ENCODE measurements around the gene NAA10.

The NAA10 gene

DNA sequence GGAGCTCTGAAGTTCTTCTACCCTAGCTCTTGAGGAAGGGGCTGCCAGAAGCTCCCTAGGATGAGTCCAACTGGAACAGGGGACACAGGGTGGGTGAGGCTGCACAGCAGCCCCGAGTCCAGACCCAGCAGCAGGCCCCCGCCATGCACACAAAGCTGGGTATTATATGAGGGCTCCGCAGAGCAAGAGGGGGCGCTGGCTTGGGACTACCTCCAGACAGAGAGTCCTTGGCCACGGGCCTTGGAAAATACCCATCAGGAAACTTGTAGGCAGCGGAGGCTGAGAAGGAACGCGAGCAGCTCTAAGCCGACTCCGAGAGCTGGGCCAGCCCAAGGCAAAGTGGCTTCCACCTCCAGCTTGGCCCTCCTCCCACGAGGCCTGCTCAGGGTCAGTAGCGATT lies 28.7 kb upstream of the NAA10 start (continued):
- TF ChIP-seq, protein P1, sequence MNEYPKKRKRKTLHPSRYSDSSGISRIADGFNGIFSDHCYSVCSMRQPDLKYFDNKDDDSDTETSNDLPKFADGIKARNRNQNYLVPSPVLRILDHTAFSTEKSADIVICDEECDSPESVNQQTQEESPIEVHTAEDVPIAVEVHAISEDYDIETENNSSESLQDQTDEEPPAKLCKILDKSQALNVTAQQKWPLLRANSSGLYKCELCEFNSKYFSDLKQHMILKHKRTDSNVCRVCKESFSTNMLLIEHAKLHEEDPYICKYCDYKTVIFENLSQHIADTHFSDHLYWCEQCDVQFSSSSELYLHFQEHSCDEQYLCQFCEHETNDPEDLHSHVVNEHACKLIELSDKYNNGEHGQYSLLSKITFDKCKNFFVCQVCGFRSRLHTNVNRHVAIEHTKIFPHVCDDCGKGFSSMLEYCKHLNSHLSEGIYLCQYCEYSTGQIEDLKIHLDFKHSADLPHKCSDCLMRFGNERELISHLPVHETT (tag by site-specific recombination; IDR thresholded peaks at IDR 0.05) = no peak
- TF ChIP-seq ZNF830 (tag by site-specific recombination; IDR thresholded peaks at IDR 0.05; ENCODE audit: low read depth) = no peak
- TF ChIP-seq TRIM28 (IDR thresholded peaks at IDR 0.05; ENCODE audit: borderline replicate concordance, low read length) = no peak
- no peak for TF ChIP-seq SP2 (tag by site-specific recombination; IDR thresholded peaks at IDR 0.05)
- TF ChIP-seq, protein P2, sequence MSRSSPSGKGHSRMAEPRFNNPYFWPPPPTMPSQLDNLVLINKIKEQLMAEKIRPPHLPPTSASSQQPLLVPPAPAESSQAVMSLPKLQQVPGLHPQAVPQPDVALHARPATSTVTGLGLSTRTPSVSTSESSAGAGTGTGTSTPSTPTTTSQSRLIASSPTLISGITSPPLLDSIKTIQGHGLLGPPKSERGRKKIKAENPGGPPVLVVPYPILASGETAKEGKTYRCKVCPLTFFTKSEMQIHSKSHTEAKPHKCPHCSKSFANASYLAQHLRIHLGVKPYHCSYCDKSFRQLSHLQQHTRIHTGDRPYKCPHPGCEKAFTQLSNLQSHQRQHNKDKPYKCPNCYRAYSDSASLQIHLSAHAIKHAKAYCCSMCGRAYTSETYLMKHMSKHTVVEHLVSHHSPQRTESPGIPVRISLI (tag by site-specific recombination; IDR thresholded peaks at IDR 0.05) = no peak

DNA sequence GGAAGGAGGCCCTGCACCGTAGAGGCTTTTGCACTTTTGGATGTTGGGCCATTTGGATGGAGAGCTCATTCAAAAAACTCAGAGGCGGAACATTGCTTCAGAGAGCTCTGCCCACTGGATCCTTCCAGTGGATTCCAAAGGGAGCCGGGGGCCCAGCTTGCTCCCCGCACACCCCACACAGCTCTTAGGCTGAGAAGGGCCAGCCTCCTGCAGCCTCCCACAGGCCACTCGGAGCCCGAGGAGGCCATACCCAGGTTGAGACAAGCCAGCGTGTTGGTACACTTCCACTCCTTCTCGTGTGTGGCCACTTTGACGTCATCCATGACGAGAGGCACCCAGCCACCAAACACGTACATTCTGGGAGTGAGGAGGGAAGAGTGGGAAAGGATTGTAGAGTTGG lies 26.5 kb upstream of the NAA10 start:
- POLR2A ChIA-PET = interaction anchor here (0.9 to 2.0 kb wide), 3 partner anchors 10 to 38 kb away, joined by 3 to 13 read pairs (median 4); partner anchors contain the start of gene HCFC1
- Histone ChIP-seq H3K36me3 (ENCODE audit: control insufficient read depth in 2 of 2, insufficient read depth in 1 of 2, low read length in 2 of 2) (peaks cover 39 to 97% of the 10 kb centered on the region in 2 experiments), H3K4me3 (ENCODE audit: low read depth, low read length) (no peak overlapping the region), H3K4me1 (ENCODE audit: control insufficient read depth, insufficient read depth, low read length) (no peaks in the 10 kb centered on the region), H3K9me3 (ENCODE audit: control insufficient read depth, insufficient read depth, low read depth, low read length) (no peaks in the 10 kb centered on the region), H3K27ac (ENCODE audit: extremely low read depth, low read depth, low read length) (no peak overlapping the region)
- TF ChIP-seq TCF7L2 (IDR thresholded peaks at IDR 0.05; ENCODE audit: borderline replicate concordance, low read depth, low read length) (no peak), ZNF214 (tag by site-specific recombination; IDR thresholded peaks at IDR 0.05; ENCODE audit: borderline replicate concordance) (no peak), ZNF221 (tag by site-specific recombination; IDR thresholded peaks at IDR 0.05; ENCODE audit: borderline replicate concordance) (no peak), ZNF473 (tag by site-specific recombination; IDR thresholded peaks at IDR 0.05) (no peak), ZNF311 (tag by site-specific recombination; IDR thresholded peaks at IDR 0.05; ENCODE audit: borderline replicate concordance) (no peak), ZNF544 (tag by site-specific recombination; IDR thresholded peaks at IDR 0.05) (no peak), ZNF658 (tag by site-specific recombination; IDR thresholded peaks at IDR 0.05) (no peak), PRDM1 (tag by site-specific recombination; IDR thresholded peaks at IDR 0.05) (no peak), HOXD13 (CRISPR knock-in tag; IDR thresholded peaks at IDR 0.05; ENCODE audit: borderline replicate concordance) (no peak), ZNF157 (tag by site-specific recombination; IDR thresholded peaks at IDR 0.05) (no peak), SCRT2 (tag by site-specific recombination; IDR thresholded peaks at IDR 0.05) (no peak), SETDB1 (IDR thresholded peaks at IDR 0.05; ENCODE audit: insufficient read length, low read length) (no peak), OVOL3 (tag by site-specific recombination; IDR thresholded peaks at IDR 0.05) (no peak), ZNF48 (tag by site-specific recombination; IDR thresholded peaks at IDR 0.05) (no peak), ZNF837 (tag by site-specific recombination; IDR thresholded peaks at IDR 0.05) (no peak), MYNN (tag by site-specific recombination; IDR thresholded peaks at IDR 0.05; ENCODE audit: borderline replicate concordance) (no peak)
- TF ChIP-seq, protein P1 (tag by site-specific recombination; IDR thresholded peaks at IDR 0.05) = no peak
- TF ChIP-seq, protein P3, sequence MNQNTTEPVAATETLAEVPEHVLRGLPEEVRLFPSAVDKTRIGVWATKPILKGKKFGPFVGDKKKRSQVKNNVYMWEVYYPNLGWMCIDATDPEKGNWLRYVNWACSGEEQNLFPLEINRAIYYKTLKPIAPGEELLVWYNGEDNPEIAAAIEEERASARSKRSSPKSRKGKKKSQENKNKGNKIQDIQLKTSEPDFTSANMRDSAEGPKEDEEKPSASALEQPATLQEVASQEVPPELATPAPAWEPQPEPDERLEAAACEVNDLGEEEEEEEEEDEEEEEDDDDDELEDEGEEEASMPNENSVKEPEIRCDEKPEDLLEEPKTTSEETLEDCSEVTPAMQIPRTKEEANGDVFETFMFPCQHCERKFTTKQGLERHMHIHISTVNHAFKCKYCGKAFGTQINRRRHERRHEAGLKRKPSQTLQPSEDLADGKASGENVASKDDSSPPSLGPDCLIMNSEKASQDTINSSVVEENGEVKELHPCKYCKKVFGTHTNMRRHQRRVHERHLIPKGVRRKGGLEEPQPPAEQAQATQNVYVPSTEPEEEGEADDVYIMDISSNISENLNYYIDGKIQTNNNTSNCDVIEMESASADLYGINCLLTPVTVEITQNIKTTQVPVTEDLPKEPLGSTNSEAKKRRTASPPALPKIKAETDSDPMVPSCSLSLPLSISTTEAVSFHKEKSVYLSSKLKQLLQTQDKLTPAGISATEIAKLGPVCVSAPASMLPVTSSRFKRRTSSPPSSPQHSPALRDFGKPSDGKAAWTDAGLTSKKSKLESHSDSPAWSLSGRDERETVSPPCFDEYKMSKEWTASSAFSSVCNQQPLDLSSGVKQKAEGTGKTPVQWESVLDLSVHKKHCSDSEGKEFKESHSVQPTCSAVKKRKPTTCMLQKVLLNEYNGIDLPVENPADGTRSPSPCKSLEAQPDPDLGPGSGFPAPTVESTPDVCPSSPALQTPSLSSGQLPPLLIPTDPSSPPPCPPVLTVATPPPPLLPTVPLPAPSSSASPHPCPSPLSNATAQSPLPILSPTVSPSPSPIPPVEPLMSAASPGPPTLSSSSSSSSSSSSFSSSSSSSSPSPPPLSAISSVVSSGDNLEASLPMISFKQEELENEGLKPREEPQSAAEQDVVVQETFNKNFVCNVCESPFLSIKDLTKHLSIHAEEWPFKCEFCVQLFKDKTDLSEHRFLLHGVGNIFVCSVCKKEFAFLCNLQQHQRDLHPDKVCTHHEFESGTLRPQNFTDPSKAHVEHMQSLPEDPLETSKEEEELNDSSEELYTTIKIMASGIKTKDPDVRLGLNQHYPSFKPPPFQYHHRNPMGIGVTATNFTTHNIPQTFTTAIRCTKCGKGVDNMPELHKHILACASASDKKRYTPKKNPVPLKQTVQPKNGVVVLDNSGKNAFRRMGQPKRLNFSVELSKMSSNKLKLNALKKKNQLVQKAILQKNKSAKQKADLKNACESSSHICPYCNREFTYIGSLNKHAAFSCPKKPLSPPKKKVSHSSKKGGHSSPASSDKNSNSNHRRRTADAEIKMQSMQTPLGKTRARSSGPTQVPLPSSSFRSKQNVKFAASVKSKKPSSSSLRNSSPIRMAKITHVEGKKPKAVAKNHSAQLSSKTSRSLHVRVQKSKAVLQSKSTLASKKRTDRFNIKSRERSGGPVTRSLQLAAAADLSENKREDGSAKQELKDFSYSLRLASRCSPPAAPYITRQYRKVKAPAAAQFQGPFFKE (tag by site-specific recombination; IDR thresholded peaks at IDR 0.05; ENCODE audit: borderline replicate concordance) = no peak
- TF ChIP-seq, protein P4, sequence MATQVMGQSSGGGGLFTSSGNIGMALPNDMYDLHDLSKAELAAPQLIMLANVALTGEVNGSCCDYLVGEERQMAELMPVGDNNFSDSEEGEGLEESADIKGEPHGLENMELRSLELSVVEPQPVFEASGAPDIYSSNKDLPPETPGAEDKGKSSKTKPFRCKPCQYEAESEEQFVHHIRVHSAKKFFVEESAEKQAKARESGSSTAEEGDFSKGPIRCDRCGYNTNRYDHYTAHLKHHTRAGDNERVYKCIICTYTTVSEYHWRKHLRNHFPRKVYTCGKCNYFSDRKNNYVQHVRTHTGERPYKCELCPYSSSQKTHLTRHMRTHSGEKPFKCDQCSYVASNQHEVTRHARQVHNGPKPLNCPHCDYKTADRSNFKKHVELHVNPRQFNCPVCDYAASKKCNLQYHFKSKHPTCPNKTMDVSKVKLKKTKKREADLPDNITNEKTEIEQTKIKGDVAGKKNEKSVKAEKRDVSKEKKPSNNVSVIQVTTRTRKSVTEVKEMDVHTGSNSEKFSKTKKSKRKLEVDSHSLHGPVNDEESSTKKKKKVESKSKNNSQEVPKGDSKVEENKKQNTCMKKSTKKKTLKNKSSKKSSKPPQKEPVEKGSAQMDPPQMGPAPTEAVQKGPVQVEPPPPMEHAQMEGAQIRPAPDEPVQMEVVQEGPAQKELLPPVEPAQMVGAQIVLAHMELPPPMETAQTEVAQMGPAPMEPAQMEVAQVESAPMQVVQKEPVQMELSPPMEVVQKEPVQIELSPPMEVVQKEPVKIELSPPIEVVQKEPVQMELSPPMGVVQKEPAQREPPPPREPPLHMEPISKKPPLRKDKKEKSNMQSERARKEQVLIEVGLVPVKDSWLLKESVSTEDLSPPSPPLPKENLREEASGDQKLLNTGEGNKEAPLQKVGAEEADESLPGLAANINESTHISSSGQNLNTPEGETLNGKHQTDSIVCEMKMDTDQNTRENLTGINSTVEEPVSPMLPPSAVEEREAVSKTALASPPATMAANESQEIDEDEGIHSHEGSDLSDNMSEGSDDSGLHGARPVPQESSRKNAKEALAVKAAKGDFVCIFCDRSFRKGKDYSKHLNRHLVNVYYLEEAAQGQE (tag by site-specific recombination; IDR thresholded peaks at IDR 0.05) = no peak
- CTCF ChIA-PET = interaction anchor here (0.5 to 2.0 kb wide), 5 partner anchors 9 to 1003 kb away, joined by 3 to 10 read pairs (median 3); partner anchors contain the start of gene DUSP9
